ENCODE measurements around the gene LRP1B.

Gene LRP1B

DNA sequence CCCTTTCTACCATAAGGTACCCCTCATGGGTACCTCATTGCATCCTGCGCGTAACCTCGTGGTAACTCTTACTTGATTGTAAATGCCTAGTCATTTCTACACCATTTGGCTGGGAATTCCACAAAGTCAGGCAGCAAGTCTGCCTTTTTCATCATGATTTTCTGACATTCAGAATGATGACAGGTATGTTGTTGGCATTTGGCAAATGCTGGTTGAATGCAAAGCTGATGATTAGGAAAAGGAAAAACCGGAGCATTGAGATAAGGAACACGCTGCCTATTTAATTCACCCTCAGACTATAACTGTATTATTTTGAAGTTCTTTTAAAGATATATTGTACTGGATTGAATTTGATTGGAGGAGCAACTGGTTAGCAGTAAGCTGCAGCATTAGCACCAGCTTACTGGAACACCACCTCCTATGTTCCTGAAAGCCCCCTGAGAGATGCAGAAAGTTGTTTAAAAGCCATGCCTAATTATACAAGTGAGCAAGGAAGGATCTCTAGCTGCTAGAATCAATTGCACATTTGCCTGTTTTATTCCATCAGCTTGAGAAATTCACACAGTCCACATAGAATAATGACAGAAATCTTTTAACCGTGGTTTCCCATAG, 520.1 kb downstream of the LRP1B start:
- H3K4me1 ChIP-seq (ENCODE audit: control insufficient read depth in 1 of 2, insufficient read depth in 2 of 2, low read length in 2 of 2), result no peaks in the 10 kb centered on the region
- no peaks in the 10 kb centered on the region for H3K36me3 ChIP-seq (ENCODE audit: control insufficient read depth in 1 of 2, insufficient read depth in 2 of 2, low read length in 2 of 2)
- no peaks in the 10 kb centered on the region for H3K27me3 ChIP-seq (ENCODE audit: low read depth, low read length)
- no peaks in the 10 kb centered on the region for H3K9me3 ChIP-seq (ENCODE audit: control insufficient read depth in 1 of 2, low read length in 2 of 2)
- no peak overlapping the region for H3K27ac ChIP-seq (ENCODE audit: low read length)
- no peak overlapping the region for H3K4me3 ChIP-seq (ENCODE audit: low read depth in 1 of 2, low read length in 2 of 2)

DNA sequence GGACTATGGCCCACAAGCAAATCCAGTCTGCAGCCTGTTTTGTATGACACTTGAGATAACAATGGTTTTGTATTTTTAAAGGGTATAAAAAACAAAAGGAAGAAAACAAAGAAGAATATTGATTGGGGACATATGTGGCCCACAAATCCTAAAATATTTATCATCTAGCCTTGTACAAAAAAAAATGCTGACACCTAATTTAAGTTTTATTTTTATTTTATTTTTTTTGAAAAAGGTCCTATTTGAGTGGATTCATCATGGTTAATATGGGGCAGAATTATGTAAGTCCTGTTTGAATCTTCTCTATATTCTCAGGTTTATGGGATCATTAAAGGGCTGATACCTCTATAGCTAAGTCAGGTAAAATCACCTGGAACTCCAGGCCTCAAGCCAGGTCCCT, 525.7 kb downstream of the LRP1B start:
- H3K4me3 ChIP-seq (ENCODE audit: low read depth in 1 of 2, low read length in 2 of 2), result no peak overlapping the region
- H3K36me3 ChIP-seq (ENCODE audit: control insufficient read depth in 1 of 2, insufficient read depth in 2 of 2, low read length in 2 of 2), result no peaks in the 10 kb centered on the region
- H3K27me3 ChIP-seq (ENCODE audit: low read depth, low read length), result no peaks in the 10 kb centered on the region
- no peaks in the 10 kb centered on the region for H3K4me1 ChIP-seq (ENCODE audit: control insufficient read depth in 1 of 2, insufficient read depth in 2 of 2, low read length in 2 of 2)
- no peaks in the 10 kb centered on the region for H3K9me3 ChIP-seq (ENCODE audit: control insufficient read depth in 1 of 2, low read length in 2 of 2)
- no peak overlapping the region for H3K27ac ChIP-seq (ENCODE audit: low read length)

DNA sequence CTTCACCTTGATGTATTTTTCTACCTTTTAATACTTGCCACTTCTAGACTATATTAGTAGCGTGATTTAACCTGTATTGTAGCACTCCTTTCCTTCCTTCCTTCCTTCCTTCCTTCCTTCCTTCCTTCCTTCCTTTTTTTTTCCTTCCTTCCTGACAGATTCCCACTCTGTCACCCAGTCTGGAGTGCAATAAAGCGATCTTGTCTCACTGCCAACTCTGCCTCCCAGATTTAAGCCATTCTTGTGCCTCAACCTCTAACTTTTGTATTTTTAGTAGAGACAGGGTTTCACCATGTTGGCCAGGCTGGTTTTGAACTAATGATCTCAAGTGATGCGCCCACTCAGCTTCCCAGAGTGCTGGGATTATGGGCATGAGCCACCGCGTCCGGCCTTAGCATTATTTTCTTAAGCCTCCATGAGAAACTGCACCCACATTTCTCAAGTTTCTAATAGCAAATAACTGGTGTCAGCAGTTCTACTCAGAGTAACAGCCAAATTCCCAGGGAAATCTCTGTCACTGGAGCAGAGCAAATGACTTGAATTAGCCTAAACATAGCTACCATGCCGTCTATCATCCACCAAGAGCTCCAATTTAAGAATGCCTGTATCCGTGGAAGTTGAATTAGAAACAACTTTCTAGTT, 529.2 kb downstream of the LRP1B start:
- Histone ChIP-seq H3K27ac (ENCODE audit: low read length) (no peak overlapping the region), H3K4me3 (ENCODE audit: low read depth in 1 of 2, low read length in 2 of 2) (no peak overlapping the region), H3K9me3 (ENCODE audit: control insufficient read depth in 1 of 2, low read length in 2 of 2) (no peaks in the 10 kb centered on the region), H3K4me1 (ENCODE audit: control insufficient read depth in 1 of 2, insufficient read depth in 2 of 2, low read length in 2 of 2) (no peaks in the 10 kb centered on the region), H3K27me3 (ENCODE audit: low read depth, low read length) (no peaks in the 10 kb centered on the region), H3K36me3 (ENCODE audit: control insufficient read depth in 1 of 2, insufficient read depth in 2 of 2, low read length in 2 of 2) (no peaks in the 10 kb centered on the region)

DNA sequence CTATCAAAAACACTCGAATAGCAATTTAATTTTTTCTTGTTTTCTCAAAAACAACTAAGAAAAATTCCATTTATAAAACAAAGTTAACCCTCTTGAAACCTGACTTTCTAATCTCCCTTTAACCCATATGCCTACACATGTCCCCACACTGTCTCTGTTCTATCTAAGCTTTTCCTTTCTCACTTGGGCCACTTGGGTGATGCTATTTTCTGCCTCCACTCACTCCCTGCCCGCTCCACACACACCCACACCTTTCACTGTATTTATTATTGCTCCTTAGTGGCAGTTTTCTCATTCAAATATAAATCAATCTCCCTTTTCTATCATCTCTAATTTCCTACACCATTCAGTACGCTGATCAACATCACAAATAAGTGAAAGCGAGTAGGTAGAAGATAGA, 531.1 kb downstream of the LRP1B start:
- H3K4me3 ChIP-seq (ENCODE audit: low read depth in 1 of 2, low read length in 2 of 2), result no peak overlapping the region

DNA sequence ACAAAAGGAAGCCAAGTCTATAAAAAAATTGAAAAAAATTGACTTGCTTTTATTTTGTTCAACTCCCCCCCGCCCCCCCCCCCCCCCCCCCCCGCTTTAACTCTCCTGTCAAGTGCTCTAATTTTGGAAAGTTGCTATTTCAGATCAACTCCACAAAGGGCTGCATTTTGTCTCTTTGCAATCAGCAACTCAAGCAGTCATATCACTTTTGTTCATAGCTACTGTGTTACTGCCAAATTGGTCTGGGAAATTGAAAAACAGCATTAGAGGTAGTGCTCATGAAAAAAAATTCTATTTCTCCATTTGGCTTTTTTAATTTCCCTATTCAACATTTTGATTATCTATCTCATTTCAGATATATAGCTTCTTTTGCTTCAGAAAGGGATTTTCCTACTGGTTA, 531.8 kb downstream of the LRP1B start:
- H3K4me3 ChIP-seq (ENCODE audit: low read depth in 1 of 2, low read length in 2 of 2), result no peak overlapping the region
- no peaks in the 10 kb centered on the region for H3K9me3 ChIP-seq (ENCODE audit: control insufficient read depth in 1 of 2, low read length in 2 of 2)
- H3K4me1 ChIP-seq (ENCODE audit: control insufficient read depth in 1 of 2, insufficient read depth in 2 of 2, low read length in 2 of 2), result no peaks in the 10 kb centered on the region
- H3K27ac ChIP-seq (ENCODE audit: low read length), result no peak overlapping the region
- H3K27me3 ChIP-seq (ENCODE audit: low read depth, low read length), result no peaks in the 10 kb centered on the region
- H3K36me3 ChIP-seq (ENCODE audit: control insufficient read depth in 1 of 2, insufficient read depth in 2 of 2, low read length in 2 of 2), result no peaks in the 10 kb centered on the region

More for the DNA sequence above, 531.1 kb downstream of the LRP1B start:
- no peak overlapping the region for H3K27ac ChIP-seq (ENCODE audit: low read length)
- no peaks in the 10 kb centered on the region for H3K27me3 ChIP-seq (ENCODE audit: low read depth, low read length)
- no peaks in the 10 kb centered on the region for H3K4me1 ChIP-seq (ENCODE audit: control insufficient read depth in 1 of 2, insufficient read depth in 2 of 2, low read length in 2 of 2)
- no peaks in the 10 kb centered on the region for H3K36me3 ChIP-seq (ENCODE audit: control insufficient read depth in 1 of 2, insufficient read depth in 2 of 2, low read length in 2 of 2)
- no peaks in the 10 kb centered on the region for H3K9me3 ChIP-seq (ENCODE audit: control insufficient read depth in 1 of 2, low read length in 2 of 2)

DNA sequence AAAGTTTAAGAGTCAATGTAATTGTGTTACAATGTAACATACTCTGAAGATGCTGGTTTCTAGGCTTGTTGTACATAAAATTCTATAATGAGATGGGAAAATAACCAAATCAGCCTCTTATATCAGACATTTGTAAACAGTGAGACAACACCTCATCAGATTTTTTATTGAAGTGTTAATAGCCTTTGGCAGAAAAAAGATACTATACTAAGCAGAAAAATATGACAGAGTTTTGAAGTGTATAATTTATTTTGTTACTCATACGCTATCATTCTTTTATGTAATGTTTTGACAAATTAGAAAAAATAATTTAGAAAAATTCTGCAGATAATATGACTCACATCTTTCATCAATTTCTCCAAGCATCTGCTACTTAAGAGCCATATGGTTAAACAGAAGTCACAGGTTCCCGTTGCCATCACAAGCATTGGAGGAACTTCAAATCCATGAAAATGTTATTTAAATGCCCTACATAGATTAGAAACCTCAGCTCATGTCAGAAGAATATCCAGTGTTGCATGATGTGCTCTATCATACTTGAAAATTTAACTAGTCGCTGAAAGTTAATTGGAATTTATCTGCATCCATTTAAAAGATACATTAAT, 535.4 kb downstream of the LRP1B start:
- Histone ChIP-seq H3K4me1 (ENCODE audit: control insufficient read depth in 1 of 2, insufficient read depth in 2 of 2, low read length in 2 of 2) (no peaks in the 10 kb centered on the region), H3K27me3 (ENCODE audit: low read depth, low read length) (no peaks in the 10 kb centered on the region), H3K9me3 (ENCODE audit: control insufficient read depth in 1 of 2, low read length in 2 of 2) (no peaks in the 10 kb centered on the region), H3K27ac (ENCODE audit: low read length) (no peak overlapping the region), H3K4me3 (ENCODE audit: low read depth in 1 of 2, low read length in 2 of 2) (no peak overlapping the region), H3K36me3 (ENCODE audit: control insufficient read depth in 1 of 2, insufficient read depth in 2 of 2, low read length in 2 of 2) (no peaks in the 10 kb centered on the region)

DNA sequence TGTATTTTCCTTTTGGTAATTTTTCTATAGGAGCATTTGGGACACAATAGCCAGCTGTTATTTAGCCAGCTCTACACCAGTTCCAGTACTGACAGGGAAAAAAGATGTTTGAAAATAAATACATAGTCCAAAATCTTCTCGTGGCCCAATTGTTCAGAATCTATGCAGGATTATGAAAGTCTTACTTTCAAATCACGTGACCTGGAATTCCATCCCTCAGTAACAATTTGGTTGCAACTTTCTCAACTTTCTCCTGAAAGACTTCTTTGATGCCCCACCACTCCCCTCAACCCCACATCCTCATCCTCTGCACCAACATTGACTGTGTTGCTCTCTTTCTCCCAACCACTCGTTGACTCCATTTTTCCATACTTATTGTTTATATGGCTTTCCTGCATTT, 539.0 kb downstream of the LRP1B start:
- no peaks in the 10 kb centered on the region for H3K4me1 ChIP-seq (ENCODE audit: control insufficient read depth in 1 of 2, insufficient read depth in 2 of 2, low read length in 2 of 2)
- no peaks in the 10 kb centered on the region for H3K27me3 ChIP-seq (ENCODE audit: low read depth, low read length)
- H3K9me3 ChIP-seq (ENCODE audit: control insufficient read depth in 1 of 2, low read length in 2 of 2), result no peaks in the 10 kb centered on the region
- H3K4me3 ChIP-seq (ENCODE audit: low read depth in 1 of 2, low read length in 2 of 2), result no peak overlapping the region
- H3K27ac ChIP-seq (ENCODE audit: low read length), result no peak overlapping the region
- no peaks in the 10 kb centered on the region for H3K36me3 ChIP-seq (ENCODE audit: control insufficient read depth in 1 of 2, insufficient read depth in 2 of 2, low read length in 2 of 2)

DNA sequence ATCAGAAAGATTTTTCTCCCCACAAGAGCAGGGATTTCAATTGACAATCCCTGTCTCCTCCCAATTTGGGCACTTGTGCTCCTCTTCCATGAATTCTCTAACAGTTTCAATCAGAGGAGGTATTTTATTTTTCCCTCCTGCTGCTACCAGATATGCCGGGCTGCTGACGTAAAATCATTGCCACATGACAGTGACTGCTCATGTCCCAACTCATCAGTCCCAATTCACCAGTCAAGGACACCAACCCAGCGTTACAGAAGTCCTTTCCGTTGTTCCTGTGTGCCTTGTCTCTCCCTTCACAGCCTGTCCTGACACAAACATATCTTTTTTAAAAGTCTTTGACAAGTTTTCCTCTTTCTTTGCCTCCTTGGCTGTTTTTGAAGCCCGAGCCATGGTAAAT, 540.2 kb downstream of the LRP1B start:
- H3K27me3 ChIP-seq (ENCODE audit: low read depth, low read length), result no peaks in the 10 kb centered on the region

DNA sequence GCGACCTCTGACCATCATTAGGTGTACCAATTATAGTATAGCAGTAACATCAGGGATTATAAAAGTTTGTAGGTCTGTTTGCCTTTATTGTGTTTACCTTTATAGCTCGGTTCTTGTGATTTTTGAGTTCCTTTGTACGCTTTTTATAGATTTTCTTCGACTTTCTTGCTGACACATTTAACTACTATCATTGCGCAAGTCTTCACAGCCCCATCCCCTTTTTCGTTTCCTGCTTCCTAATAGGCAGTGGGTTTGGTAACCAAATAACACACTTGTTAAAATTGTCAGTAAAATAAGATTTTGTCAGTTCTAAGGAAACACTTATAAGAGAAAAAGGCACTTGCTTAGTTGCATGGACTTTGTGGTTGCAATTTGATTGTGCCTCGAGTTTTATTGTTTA, 541.5 kb downstream of the LRP1B start:
- Histone ChIP-seq H3K36me3 (ENCODE audit: control insufficient read depth in 1 of 2, insufficient read depth in 2 of 2, low read length in 2 of 2) (no peaks in the 10 kb centered on the region), H3K27me3 (ENCODE audit: low read depth, low read length) (no peaks in the 10 kb centered on the region), H3K4me3 (ENCODE audit: low read depth in 1 of 2, low read length in 2 of 2) (no peak overlapping the region), H3K4me1 (ENCODE audit: control insufficient read depth in 1 of 2, insufficient read depth in 2 of 2, low read length in 2 of 2) (no peaks in the 10 kb centered on the region), H3K27ac (ENCODE audit: low read length) (no peak overlapping the region), H3K9me3 (ENCODE audit: control insufficient read depth in 1 of 2, low read length in 2 of 2) (no peaks in the 10 kb centered on the region)

More for the DNA sequence above, 540.2 kb downstream of the LRP1B start:
- H3K36me3 ChIP-seq (ENCODE audit: control insufficient read depth in 1 of 2, insufficient read depth in 2 of 2, low read length in 2 of 2), result no peaks in the 10 kb centered on the region
- H3K4me1 ChIP-seq (ENCODE audit: control insufficient read depth in 1 of 2, insufficient read depth in 2 of 2, low read length in 2 of 2), result no peaks in the 10 kb centered on the region
- H3K27ac ChIP-seq (ENCODE audit: low read length), result no peak overlapping the region
- H3K9me3 ChIP-seq (ENCODE audit: control insufficient read depth in 1 of 2, low read length in 2 of 2), result no peaks in the 10 kb centered on the region
- no peak overlapping the region for H3K4me3 ChIP-seq (ENCODE audit: low read depth in 1 of 2, low read length in 2 of 2)

DNA sequence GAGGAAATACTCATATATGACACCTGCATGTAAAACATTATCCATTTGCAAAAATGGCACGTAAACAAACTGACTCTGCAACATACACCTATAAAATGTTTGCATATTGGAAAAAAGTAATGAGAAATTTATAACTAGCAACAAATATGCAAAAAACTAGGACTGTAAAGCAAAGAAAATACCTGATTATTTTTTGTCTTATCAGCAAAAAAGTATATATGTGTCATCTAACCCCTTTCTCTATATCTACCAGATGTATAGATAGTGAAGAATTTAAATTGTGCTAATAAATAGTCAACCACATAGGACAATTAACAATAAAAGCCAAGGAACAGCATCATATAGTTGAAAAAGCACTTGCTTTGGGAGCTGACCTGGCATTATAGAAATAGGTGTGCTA, 543.8 kb downstream of the LRP1B start:
- no peaks in the 10 kb centered on the region for H3K9me3 ChIP-seq (ENCODE audit: control insufficient read depth in 1 of 2, low read length in 2 of 2)

DNA sequence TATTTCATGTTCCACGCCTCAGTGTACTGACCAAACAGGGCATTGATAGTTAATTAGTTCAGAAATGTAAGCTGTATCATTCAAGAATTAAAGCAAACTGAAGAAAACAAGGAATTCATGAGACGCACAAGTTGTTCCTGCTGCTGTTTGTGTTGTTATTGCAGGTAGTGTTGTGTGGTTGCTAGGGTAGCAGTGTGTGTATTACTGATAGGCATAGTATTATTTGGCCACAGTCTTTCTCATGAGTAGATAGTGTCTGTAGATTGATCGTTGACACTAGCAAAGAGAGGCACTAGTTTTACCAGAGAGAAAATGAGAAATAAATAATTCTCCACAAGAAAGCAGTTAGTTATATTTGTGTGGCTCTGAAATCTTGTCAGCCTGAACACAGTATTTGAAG, 548.6 kb downstream of the LRP1B start:
- no peaks in the 10 kb centered on the region for H3K9me3 ChIP-seq (ENCODE audit: control insufficient read depth in 1 of 2, low read length in 2 of 2)
- no peaks in the 10 kb centered on the region for H3K36me3 ChIP-seq (ENCODE audit: control insufficient read depth in 1 of 2, insufficient read depth in 2 of 2, low read length in 2 of 2)
- no peak overlapping the region for H3K4me3 ChIP-seq (ENCODE audit: low read depth in 1 of 2, low read length in 2 of 2)
- H3K27ac ChIP-seq (ENCODE audit: low read length), result no peak overlapping the region
- H3K27me3 ChIP-seq (ENCODE audit: low read depth, low read length), result no peaks in the 10 kb centered on the region
- no peaks in the 10 kb centered on the region for H3K4me1 ChIP-seq (ENCODE audit: control insufficient read depth in 1 of 2, insufficient read depth in 2 of 2, low read length in 2 of 2)

More for the DNA sequence above, 543.8 kb downstream of the LRP1B start:
- no peaks in the 10 kb centered on the region for H3K27me3 ChIP-seq (ENCODE audit: low read depth, low read length)
- H3K36me3 ChIP-seq (ENCODE audit: control insufficient read depth in 1 of 2, insufficient read depth in 2 of 2, low read length in 2 of 2), result no peaks in the 10 kb centered on the region
- H3K4me3 ChIP-seq (ENCODE audit: low read depth in 1 of 2, low read length in 2 of 2), result no peak overlapping the region
- no peak overlapping the region for H3K27ac ChIP-seq (ENCODE audit: low read length)
- no peaks in the 10 kb centered on the region for H3K4me1 ChIP-seq (ENCODE audit: control insufficient read depth in 1 of 2, insufficient read depth in 2 of 2, low read length in 2 of 2)

DNA sequence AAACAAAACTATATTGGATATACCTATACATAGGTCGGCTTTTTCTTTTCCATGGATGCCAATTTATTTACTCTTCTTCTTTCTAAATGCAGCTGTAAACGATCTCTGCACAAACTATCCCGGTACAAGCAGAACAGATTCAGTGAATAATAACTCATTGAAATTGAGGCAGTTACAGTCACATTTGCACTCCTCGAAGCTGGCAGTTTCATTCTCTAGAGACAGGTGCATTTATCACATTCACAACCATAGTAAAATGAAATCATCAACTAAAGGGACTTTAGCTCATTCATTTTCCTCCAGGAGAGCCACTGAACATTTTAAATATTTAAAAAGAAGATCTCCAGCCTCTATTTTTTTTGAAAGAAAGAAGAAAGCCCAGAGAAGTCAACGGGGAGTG, 551.7 kb downstream of the LRP1B start:
- Histone ChIP-seq H3K27ac (ENCODE audit: low read length) (no peak overlapping the region), H3K4me3 (ENCODE audit: low read depth in 1 of 2, low read length in 2 of 2) (no peak overlapping the region), H3K9me3 (ENCODE audit: control insufficient read depth in 1 of 2, low read length in 2 of 2) (no peaks in the 10 kb centered on the region), H3K27me3 (ENCODE audit: low read depth, low read length) (no peaks in the 10 kb centered on the region), H3K36me3 (ENCODE audit: control insufficient read depth in 1 of 2, insufficient read depth in 2 of 2, low read length in 2 of 2) (no peaks in the 10 kb centered on the region), H3K4me1 (ENCODE audit: control insufficient read depth in 1 of 2, insufficient read depth in 2 of 2, low read length in 2 of 2) (no peaks in the 10 kb centered on the region)

Measured in muscle layer of duodenum (tissue), 2 donors.